NCI-H510A (cell line): Measurements from ENCODE around the gene FIBCD1.

Source experiments
- DNase-seq: peaks from one replicate; lab custom pipeline; 2025; lab: John Stamatoyannopoulos, UW

FIBCD1 gene

GRCh38 chr9:130906735-130907416, 32.2 kb downstream of the FIBCD1 start:
- DNase-seq = no peak

GRCh38 chr9:130905902-130906734, 32.9 kb downstream of the FIBCD1 start:
- no peak for DNase-seq

GRCh38 chr9:130905125-130905901, 33.7 kb downstream of the FIBCD1 start:
- DNase-seq = no peak

DNA sequence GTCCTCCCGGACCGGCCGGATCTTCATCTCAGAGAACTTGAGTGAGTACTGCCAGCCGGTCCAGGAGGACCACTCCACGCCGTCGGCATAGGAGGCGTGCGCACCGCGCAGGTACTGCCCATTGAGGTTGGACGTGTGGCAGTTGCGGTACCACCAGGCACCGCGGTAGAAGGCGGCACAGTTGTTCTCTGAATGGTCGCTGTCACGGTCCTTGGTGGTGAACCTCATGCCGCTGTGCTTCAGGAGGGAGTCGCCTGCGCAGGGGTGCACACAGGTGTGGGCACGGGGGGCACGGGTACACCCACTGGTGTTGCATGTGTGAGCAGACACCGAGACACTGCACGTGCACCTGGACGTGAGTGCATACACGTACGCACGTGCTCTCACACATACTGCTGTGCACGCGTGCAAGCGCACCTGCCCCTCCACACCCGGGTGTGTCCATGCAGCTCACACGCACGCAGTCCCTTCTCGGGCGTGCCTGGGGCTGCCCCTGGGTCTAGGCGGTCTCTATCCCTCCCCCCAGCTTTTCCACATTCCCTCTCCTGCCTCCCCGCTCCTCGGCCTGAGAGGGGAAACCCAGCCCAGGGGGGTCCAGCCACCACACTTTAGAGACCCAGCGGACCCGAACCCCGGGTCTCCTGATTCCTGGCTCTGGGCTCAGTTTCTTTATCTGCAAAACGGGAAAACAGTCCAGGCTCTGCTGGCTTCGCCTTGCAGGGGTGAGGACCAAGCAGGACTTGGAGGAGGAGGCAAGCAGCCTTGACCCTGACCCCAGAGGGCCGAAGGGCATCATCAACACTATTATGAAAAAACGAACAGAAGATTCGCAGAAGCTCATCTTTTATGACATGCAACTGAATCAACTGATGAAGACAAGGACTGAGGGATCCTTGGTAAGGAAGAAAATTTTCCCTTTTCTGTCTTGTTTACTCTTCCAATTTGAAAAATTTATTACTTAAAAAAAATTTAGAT, 34.7 kb downstream of the FIBCD1 start:
- DNase-seq = no peak

GRCh38 chr9:130903194-130904069, 35.6 kb downstream of the FIBCD1 start:
- no peak for DNase-seq

GRCh38 chr9:130902204-130903185, 36.6 kb downstream of the FIBCD1 start:
- no peak for DNase-seq

GRCh38 chr9:130901498-130902203, 37.4 kb downstream of the FIBCD1 start:
- no peak for DNase-seq

GRCh38 chr9:130900701-130901497, 38.1 kb downstream of the FIBCD1 start:
- DNase-seq = no peak

DNA sequence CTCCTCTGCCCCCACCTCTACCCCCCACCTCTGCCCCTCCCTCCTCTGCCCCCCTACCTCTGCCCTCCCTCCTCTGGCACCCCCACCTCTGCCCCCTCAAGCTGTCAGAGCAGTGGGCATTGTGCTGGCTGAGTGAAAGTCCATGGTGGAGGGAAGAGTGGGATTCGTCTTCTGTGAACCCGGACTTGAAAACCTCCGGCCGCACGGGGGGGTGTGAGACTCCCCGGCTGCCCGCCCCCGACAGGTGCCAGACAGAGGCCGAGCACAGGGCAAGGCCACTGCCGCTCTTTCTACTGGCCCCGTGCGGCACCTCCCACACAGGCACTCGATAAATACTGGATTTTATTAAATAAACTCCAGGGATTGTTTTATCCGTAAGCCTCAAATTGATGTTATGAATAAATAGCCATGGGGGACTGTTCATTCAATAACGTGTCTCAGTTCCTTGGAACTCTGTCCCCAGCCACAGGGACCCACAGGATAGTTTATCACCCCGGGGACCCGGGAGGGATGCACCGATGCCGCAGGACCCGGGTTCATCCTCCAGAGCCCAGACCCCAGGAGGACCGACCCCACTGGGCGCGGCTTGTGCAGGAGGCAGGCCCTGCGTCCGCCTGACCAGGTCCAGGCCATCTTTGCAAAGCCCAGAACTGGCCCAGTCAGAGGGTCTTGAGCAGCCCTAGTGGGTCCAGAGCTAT, 39.8 kb downstream of the FIBCD1 start:
- no peak for DNase-seq

- no peak for DNase-seq
Observed at GRCh38 chr9:130898552-130898852, 40.5 kb downstream of the FIBCD1 start.

GRCh38 chr9:130897848-130898551, 41.0 kb downstream of the FIBCD1 start:
- DNase-seq = no peak

GRCh38 chr9:130897105-130897751, 41.8 kb downstream of the FIBCD1 start:
- DNase-seq = no peak

GRCh38 chr9:130896233-130897014, 42.6 kb downstream of the FIBCD1 start, which contains the start of gene QRFP:
QRFP (minus strand) TSS chr9:130896812; CDS start chr9:130893838, 2,974 bp downstream.
- DNase-seq = no peak

DNA sequence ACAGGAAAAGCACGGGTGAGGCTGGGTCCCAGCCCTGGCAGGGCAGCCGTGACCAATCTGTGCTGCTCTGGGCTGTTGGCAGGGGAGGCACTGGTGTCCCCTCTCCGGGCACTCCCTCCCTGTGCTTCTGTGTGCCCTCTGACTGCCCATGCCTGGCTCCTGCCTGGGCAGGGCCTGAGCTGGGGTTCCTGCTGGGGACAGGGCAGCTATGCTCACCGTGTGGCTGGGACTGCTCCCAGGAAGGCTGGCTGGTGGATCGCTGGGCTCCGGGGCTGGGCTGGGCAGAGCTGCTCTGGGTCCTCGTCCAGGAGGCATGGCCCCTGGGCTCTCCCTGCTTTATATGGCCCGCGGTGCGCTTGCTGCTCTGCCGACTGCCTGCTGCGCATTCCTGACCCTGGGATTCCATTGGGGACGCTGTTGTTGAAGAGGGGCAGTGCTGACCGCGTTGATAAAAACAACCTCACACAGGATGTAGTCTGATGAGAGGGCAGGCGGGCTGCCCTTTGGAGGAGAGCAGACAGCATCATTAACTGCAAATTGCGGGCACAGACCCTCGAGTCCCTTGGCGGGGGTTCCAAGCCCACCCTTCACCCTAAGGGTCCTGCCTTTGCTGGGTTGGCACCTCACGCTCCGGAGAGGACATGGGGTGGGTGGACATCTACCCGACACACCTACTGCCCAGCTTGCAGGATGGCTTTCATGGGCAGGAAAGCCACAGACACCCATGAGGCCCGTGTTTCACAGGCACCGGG, 43.4 kb downstream of the FIBCD1 start:
- no peak for DNase-seq
